Activated CD4-positive, alpha-beta T cell treated with anti-CD3 and anti-CD28 coated beads for 48 hours (primary cell): ENCODE data around the gene NQO2.
"Not testable (repeated sequence)": the region's sequence is repeated elsewhere in the genome, so short reads cannot be mapped to it uniquely, and the experiment has no call there.

ENCODE experiments used
- DNase-seq: peaks from one replicate; pipeline ENCODE4 v3.0.0-alpha.2; 2020

Gene NQO2

DNA sequence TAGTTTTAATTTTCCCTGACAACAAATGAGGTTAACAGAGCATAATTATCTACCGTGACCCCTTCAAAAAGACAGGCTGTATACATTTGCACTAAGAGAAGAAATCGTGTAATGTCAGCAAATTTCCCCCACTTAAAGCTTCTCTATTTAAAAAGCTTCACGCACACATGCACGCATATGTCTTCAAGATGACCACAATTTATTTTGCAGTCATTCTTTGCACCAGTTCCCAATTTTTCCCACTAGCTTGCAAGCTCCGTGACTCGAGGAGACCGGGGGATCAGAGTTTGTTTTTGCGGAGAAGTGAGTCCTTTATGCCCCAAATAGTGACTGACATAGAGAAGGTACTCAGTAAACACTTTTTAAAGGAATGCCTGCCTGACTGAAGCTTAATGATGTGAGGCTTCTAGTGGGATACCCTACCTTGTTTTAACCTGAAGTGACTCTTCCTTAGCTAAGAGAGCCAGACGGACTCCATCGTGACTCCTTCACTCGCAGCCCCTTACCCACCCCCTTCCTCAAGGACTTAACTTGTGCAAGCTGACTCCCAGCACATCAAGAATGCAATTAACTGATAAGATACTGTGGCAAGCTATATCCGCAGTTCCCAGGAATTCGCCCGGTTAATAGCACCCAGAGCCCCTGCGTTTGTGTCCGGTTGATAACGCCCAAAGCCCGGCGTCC lies 9.3 kb upstream of the NQO2 start:
- DNase-seq: peak; percentile 18

DNA sequence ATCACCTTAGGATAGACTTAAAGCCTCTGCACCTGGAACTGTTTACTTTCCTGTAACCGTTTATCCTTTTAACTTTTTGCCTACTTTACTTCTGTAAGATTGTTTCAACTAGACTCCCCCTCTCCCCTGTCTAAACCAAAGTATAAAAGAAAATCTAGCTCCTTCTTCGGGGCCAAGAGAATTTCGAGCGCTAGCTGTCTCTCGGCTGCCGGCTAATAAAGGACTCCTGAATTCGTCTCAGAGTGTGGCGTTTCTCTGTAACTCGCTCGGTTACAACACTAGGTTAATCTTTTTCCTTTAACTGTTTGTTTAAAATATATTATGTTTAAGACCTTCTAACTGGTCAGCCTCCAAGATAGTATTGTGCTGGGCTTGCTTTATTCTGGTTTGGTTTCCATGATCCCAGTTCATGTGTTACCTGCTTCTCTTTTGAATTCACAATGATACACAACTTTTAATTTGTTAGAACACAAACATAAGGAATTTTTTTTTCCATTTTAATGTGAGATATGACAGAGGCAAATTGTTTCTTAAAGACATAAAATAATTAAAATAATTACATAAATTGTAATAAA lies 8.7 kb upstream of the NQO2 start:
- no peak for DNase-seq

DNA sequence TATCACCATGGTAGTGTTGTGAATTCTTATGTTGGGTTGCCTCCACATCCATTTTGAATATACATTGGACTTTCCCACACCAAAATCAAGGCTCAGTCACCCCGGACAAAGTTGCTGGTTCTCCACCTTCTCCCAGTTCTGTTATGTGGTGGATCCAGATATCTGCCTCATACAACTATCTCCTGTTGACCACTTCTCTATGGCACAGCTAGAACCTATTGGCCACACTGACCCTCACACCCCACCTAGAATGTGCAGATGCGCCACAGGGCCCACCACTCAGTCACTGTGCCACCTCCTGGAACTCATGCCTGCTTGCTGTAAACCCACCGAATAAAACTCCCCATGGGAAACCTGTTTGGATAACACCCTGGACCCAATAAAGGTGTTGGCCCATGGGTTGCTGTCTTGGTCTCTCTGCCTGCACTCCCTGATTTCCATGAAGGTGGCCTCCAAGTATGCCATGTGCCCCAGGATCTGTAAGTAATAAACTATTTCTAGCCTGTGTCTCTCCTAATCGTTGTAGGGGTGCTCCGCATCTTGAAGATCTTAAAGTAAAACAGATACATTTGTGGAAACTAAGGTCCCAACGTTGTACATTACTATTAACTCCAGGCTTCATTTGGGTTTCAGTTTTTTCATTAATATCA lies 7.2 kb upstream of the NQO2 start:
- DNase-seq: no peak

DNA sequence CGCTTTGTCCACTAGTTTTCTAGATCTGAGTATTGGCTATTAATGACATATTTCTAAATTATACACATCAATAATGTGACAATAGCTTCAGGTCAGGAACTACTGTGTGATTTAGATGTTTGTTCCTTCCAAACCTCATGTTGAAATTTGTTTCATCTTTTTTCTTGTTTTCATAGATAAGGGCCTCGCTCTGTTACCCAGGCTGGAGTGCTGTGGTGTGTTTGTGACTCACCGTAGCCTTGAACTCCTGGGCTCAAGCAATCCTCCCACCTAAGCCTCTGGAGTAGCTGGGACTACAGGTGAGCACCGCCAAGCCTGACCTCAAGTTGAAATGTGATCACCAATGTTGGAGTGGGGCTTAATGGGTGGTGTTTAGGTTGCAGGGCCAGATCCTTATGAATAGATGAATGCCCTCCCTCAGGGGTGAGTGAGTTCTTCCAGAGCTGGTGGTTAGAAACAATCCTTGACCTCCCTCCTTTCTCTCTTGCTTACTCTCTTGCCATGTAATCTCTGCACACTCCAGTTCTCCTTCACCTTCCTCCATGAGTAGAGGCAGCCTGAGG lies 5.9 kb upstream of the NQO2 start:
- DNase-seq: no peak

DNA sequence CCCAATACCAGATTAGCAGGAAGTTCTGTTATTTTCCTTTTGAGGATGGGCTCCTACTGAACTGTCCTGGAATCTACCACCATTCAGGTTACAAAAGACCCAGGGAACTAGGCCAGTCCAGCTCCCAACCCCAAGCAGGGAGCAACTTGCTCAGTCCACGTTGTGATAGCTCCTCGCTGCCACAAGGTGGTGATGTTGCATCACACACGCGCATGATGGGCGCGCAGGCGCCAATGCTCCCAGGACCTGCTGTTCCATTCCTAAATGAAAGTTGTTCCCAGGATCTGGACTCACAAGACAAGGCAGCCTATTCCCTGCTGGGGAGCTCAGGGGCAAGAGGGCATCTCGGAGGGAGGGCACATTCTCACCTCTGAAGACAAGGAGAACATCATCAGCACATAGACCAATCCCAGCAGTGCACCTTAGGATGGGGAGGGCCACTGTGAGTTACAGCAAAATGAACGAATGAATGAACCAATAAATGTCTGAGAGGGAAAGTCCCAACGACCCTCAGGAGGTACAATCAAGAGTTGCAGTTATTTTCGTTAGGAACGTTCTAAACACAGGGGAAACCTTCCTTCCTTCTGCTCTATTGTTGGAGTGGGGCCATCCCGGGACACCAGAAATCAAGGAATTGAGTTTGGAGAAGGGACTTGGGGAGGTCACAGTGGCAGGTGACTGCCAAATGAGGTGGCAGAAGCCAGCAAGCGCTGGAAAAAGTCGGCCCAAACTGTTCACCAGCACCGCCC lies 1.3 kb upstream of the NQO2 start:
- peak; percentile 57 for DNase-seq

DNA sequence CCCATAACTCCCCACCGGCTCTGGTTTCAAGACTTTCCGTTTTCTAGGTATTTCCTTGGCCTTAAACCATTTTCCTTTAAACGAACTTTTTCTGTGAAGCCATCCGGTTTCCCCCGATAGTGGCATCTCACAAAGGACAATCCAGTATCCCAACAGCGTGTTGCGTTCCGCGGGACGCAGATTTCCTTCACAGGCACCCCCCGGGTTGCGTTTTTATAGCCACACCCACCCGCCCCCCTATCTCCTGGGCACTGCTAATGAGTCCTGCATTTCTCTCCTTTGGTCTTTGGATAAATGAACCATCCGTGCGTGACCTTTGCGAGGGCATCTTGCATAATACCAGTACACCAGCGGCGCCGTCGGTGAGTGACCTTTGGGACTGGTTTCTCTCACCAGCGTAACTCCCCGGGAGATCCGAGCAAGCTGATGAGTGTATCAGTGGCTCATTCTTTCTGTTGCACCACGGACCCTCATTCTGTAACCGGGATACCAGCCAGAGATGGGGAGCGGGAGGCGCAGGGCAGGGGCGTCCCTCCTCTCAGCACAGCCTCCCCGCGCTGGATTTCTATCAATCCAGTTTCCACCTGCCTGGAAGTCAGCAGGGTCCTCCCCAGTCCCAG lies 586 bp upstream of the NQO2 start:
- DNase-seq: peak; percentile 77

DNA sequence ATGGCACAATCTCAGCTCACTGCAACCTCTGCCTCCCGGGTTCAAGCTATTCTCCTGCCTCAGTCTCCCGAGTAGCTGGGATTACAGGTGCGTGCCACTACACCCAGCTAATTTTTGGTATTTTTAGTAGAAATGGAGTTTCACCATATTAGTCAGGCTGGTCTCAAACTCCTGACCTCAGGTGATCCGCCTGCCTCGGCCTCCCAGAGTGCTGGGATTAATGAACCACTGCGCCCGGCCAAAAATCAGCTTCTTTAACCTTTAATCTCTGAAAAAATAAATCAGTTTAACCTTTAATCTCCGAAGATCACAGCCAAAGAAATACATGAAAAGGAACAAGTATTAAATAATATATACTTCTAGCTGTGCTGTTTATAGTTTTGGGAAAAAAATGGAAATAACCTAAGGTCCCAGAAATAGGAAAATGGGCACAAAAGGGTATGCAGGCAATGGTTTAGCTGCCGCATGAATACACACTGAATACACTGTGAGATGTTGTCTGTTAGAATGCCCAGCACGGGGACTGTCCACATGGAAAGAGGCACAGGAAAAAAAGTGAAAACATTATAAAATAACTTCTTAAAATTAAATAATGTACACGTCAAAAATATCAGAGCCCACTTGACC lies 1.6 kb downstream of the NQO2 start:
- DNase-seq: no peak

DNA sequence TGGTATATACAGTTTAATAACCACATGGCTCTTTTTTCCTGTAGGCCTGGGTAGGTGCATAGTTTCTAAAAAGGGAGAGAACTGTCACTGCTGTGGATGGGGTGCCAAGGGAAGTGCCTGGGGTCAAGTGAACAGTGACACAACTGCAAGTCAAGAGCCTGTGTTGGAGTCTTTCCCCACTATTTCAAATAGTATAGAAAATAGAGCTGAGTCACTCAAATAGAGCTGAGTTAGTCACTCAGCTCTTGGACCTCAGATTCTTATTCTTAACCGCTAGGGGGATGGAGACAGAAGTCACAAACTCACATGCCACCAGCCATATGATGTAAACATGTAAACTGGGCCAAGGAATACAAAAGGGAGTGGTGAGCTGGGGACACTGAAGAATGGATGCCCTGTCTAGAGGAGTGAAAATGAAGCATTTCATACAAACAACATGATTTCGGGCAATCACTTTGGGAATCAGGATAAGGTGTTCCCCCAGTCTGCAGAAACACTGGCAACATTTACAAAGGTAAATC lies 2.1 kb downstream of the NQO2 start:
- DNase-seq: no peak

DNA sequence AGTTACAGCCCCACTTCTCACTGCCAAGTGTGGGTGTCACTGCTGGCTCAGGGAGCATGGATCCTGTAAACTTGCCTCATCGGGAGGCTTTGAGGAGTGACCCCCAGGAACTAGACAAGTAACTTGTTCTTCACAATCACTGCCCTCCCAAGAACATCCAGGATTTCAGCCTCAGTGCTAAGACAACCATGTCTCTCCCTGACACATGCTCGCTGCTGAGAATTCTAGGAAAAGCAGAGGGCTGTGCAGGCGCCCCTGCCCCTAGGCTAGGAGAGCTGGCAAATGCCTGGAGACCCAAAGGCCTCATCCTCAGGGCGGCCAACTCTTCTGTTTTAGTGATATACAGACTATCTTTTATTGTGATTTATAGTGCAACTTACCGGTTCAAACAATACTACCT lies 3.5 kb downstream of the NQO2 start:
- not testable (repeated sequence) for DNase-seq

DNA sequence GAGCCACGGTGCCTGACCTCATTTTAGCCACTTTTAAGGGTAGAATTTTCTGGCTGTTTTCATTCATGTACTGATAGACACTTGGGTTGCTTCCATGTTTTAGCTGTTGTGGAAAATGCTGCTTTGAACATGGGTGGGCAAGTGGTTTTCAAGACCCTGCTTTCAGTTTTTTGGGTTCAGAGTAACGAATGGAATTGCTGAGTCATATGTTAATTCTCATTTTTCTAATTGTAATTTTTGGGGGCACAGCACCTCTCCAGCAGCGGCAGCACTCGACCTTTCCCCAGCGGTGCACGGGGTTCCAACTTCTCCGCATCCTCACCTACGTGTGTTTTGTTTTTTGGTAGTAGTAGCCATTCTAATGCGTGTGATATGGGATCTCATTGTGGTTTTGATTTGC lies 5.4 kb downstream of the NQO2 start:
- no peak for DNase-seq

DNA sequence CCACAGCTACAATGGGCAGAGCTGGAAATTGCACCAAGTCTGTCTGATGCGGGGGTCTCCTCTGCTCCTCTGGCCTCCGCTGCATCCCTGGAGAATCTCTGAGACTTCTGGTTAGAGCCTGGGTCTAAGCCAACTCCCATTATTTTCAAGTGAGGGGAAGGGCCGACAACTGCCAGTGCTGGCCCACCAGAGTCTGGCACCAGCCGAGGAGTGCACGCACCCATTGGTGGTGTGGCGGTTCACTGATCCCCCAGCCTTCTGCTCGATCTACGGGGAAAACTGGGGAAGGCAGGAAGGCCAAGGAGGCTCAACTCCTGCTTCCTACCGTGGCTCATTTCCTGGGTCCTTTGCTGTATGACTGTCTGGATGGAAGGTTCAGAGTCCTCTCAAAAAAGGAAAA lies 6.2 kb downstream of the NQO2 start:
- no peak for DNase-seq

DNA sequence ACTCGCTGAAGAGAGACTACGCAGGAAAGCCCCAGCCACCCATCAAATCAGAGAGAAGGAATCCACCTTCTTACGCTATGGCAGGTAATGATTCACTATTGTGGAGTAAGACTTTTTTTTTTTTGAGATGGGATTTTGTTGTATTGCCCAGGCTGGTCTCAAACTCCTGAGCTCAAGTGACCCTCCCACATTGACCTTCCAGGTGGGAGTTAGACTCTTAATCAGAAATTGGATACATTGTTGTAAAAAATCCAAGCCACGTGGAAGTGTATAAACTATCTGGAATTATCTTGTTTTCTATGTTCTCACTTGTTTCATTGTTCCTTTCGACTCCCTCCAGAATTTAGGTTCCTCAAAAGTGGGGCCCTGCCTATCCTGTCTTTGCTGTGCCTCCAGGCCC lies 6.8 kb downstream of the NQO2 start:
- no peak for DNase-seq

DNA sequence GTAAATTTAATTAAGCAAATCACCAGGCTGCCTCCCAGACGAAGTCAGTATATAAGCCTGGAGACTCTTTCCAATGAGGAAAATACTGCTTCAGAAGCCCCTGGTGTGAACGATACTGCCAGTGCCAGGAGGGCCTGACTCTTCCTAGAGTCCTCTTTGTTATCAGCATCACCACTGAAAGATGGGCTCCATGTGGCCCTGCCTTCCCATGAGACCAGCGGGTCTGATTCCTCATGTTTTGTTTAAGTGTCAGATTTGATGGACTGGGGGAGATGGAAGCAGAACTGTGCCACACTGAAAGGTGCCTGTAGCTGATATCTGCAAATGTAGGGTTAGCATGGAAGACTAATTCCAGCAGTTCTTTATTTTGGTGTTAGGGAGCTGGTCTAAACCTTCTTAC lies 7.9 kb downstream of the NQO2 start:
- no peak for DNase-seq

DNA sequence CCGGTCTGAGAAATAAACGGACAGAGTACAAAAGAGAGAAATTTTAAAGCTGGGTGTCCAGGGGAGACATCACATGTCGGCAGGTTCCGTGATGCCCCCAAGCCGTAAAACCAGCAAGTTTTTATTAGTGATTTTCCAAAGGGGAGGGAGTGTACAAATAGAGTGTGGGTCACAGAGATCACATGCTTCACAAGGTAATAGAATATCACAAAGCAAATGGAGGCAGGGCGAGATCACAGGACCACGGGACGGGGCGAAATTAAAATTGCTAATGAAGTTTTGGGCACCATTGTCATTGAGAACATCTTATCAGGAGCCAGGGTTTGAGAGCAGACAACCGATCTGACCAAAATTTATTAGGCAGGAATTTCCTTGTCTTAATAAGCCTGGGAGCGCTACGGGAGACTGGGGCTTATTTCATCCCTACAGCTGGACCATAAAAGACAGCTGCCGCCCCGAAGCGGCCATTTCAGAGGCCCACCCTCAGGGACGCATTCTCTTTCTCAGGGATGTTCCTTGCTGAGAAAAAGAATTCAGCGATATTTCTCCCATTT lies 9.1 kb downstream of the NQO2 start:
- not testable (repeated sequence) for DNase-seq

DNA sequence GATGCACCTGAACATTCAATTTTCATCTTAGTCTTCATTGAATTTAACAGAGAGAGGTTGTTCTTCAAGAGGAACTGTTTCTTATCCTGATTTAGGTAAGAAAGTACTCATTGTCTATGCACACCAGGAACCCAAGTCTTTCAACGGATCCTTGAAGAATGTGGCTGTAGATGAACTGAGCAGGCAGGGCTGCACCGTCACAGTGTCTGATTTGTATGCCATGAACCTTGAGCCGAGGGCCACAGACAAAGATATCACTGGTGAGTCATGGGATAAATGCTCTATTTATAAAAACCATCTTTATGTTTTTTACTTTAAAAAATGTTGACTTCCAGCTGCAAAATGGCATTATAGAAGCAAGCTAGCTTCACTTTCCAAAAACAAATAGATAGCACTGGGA lies 10.2 kb downstream of the NQO2 start:
- no peak for DNase-seq

DNA sequence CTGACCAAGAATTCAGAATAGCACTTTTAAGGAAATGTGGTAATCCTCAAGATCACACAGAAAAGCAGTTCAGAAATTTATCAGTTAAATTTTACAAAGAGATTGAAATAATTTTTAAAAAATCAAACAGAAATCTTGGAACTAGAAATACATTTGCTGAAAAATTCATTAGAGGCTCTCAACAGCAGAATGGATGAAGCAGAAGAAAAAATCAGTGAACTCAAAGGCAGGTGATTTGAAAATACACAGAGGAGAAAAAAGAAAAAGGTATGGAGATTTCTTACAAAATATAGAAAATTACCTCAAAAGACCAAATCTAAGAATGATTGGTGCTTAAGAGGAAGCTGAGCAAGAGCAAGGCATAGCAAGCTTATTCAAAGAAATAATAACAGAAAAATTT lies 11.5 kb downstream of the NQO2 start:
- no peak for DNase-seq

DNA sequence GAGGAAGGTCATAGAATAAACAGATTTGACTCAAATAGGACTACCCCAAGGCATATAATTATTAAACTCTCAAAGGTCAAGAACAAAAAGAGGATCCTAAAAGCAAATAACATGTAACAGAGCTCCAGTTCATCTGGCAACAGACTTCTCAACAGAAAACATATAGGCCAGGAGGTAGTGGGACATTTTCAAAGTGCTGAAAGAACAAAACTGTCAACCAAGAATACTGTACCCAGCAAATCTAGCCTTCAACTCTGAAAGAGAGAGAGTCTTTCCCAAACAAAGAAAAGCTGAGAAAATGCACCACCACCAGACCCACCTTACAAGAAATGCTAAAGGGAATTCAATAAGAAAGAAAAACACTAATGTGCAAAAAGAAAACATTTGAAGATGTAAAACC lies 11.9 kb downstream of the NQO2 start:
- DNase-seq: no peak

DNA sequence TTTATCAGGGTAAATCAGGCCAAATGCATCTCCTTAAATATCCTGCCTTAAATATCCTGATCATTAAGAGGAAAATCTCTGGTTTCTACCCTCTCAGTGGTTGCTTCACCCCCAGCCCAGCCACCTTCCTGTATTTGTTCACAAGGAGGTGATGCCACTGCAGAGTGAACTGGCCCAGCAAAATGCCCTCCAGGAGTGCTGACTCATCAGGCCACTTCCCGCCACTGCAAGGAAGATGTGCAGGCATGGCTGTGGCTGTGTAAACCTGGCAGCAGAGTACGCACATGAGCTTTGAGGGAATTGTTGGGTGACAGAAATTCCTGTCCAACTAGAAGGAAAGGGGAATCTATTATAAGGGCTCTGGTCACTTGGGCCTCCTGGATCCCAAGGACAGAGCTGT lies 13.8 kb downstream of the NQO2 start:
- DNase-seq: no peak

DNA sequence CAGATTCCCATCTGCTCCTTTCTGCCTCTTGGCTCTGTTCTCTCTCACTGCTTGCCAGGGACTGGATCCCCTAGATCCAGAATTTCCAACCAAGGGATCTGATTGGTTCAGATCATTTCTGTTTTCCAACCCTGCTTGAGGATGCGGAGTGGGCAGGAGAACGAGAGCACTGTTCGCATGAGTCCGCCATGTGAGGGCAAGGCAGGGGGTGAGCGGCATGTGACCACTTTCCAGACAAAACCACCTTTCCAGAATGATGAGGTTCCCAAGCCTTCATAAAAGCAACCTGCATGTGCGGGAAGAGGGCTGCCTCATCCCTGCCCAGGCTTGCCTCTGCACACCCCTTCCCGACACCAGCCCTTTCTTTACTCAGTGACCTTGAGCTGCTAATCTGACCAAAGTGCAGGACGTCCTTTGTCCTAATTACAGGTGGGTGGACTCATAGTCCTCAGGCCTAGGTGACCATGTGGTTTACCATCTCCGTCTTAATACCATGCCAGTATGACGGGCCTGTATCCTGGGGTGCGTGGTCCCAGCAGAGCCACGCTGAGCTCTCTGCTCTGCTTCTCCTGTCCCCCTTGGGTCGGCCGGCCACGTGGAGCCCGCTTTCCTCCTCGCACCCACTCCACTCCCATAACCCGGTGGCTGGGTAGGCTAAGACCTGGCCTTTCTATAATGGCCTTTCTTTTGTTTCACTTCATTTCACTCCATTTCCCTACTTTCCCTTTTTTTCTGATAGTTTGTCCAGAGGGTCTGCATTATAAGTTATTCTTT lies 14.4 kb downstream of the NQO2 start:
- DNase-seq: no peak

DNA sequence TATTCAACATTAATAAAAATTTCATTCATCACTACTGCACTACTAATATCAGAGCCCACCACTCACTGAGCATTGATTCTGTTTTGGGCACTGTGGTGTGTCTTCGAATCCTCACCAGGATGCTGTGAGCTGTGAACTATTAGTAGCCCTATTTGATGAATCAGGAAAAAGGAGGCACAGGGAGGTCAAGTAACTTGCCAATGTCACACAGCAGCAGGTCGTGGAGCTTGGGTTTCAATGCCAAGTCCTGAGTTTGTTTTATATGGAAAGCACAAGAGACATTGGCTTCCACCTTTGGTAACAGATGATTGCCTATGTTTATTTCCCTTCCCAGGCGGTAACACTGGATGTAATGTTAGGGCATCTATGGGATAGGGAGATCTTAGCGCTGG lies 15.0 kb downstream of the NQO2 start:
- no peak for DNase-seq

DNA sequence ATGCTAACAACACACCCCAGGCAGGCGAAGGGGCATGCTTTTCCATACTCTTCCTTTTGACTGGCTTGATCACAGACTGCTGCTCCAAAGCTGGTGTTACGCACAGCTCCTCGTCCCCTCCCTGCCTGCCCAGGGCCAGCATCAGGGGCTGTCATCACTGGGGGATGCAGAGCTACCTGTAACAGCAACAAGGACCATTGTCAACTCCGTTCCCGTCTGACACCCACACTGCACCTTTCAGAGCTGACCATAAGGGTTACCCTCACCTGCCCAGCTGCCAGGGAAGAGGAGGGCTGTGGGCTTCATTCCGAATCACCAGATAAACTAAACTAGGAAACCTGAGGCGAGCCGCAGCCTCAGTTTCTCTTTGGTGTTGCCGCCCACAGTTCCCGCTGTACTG lies 15.4 kb downstream of the NQO2 start:
- DNase-seq: no peak
